Fibroblast of mammary gland (primary cell): ENCODE data around the gene USP2.
"Not testable (repeated sequence)": the region's sequence is repeated elsewhere in the genome, so short reads cannot be mapped to it uniquely, and the experiment has no call there.

ENCODE experiments used
- DNase-seq: peaks from one replicate; pipeline ENCODE4 v3.0.0-alpha.2; 2010; ENCODE audit warnings: low read depth
- H3K4me3 ChIP-seq: 2 replicates; pipeline ENCODE4 v1.5.1; 2011; ENCODE audit warnings: low read depth, mild to moderate bottlenecking, low read length, moderate library complexity; ENCODE audit not compliant: control insufficient read depth
- TF ChIP-seq, protein P1 (sequence below): conservative IDR thresholded peaks from 2 replicates; pipeline ENCODE4 v1.5.1; 2011; ENCODE audit warnings: low read depth, low read length, inconsistent platforms; ENCODE audit not compliant: control insufficient read depth, insufficient read depth

The USP2 gene

DNA sequence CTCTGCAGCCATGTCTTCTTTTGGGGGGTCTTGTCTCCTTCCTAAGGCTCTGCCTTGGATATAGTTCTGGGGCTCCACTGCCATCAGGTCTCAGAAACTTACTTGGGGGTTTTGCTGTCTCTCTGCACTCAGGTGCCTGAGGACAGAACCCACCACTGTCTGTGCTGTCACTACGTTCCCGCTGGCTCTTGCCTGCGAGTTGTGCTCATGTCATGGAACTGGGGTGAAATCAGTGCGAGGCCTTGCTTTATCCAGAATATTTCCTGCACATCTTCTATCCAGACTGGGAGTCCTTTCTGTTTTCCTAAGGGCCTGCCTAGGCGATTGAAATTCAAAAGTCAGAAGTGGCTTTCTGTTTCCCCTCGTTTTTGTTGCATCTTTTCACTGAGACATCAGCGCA lies 6.6 kb upstream of the USP2 start:
- DNase-seq, result no peak
- TF ChIP-seq, protein P1, sequence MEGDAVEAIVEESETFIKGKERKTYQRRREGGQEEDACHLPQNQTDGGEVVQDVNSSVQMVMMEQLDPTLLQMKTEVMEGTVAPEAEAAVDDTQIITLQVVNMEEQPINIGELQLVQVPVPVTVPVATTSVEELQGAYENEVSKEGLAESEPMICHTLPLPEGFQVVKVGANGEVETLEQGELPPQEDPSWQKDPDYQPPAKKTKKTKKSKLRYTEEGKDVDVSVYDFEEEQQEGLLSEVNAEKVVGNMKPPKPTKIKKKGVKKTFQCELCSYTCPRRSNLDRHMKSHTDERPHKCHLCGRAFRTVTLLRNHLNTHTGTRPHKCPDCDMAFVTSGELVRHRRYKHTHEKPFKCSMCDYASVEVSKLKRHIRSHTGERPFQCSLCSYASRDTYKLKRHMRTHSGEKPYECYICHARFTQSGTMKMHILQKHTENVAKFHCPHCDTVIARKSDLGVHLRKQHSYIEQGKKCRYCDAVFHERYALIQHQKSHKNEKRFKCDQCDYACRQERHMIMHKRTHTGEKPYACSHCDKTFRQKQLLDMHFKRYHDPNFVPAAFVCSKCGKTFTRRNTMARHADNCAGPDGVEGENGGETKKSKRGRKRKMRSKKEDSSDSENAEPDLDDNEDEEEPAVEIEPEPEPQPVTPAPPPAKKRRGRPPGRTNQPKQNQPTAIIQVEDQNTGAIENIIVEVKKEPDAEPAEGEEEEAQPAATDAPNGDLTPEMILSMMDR, result no peak

DNA sequence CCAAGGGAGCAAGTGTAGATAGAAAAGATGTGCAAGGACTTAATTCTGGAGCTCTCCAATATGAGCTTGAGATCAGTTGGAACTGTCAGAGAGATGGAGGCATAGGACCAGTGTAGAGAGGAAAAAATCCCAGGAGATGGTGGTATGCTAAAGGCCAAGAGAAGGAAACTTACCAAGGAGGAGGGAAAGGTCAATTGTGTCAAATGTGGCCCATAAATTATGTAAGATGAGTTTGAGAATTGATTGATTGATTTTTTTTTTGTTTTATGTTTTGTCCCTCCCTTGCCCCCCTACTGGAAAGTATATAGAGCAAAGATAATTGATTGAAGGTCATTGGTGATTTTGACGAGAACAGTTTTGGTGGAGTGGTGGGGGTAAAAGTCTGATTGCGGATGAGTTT lies 2.8 kb upstream of the USP2 start:
- no peak for DNase-seq
- H3K4me3 ChIP-seq, result no peak overlapping the region
- TF ChIP-seq, protein P1, result no peak

More for the DNA sequence above, 6.6 kb upstream of the USP2 start:
- H3K4me3 ChIP-seq, result no peak overlapping the region

DNA sequence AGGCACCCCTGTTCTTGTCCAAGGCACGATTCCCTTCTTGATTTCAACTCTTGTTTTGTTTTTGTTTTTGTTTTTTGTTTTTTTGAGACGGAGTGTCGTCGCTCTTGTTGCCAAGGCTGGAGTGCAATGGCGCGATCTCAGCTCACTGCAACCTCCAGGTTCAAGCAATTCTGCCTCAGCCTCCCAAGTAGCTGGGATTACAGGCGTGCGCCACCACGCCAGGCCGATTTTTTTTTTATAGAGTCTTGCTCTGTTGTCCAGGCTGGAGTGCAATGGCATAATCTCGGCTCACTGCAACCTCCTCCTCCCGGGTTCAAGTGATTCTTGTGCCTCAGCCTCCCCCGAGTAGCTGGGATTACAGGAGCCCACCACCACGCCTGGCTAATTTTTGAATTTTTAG lies 1.0 kb upstream of the USP2 start:
- not testable (repeated sequence) for H3K4me3 ChIP-seq, DNase-seq

DNA sequence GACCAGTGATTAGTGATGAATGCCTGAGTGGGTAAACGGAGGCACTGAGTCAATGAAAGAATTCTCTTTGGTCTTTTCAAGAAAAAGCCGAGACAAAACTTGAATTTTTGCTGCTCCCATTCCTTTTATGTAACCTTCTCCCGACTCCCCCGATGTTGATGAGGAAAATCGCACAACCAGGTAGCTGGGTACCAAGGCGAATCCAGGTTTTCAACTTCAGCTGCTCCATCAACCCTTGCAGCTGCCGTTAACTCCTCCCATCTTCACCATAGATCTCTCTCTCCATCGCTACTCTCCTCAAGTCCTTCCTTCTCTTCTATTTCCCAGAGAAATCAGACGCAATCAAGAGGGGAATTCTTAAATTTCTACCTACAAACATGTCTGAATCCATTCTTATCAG lies 611 bp upstream of the USP2 start:
- H3K4me3 ChIP-seq, result peak overlapping the region; percentile 50
- no peak for DNase-seq
- TF ChIP-seq, protein P1, result no peak

DNA sequence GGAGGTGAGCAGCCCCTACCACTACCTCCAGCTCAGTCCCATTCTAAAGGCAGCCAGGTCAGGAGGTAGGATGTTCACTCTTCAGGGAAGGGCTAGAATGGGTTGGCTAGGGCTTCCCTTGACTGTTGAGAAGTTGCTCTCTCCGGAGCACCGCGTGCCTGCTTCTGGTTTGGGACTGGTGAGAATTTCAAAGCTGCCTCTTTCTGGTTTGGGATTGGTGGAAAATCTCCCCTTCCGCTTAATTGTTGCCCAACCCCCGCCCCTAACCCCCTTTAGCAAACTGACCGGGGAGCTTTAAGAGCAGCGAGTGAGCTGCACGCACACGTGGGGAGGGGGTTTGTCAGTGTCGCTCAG lies 686 bp downstream of the USP2 start:
- peak overlapping the region; percentile 46 for H3K4me3 ChIP-seq
- TF ChIP-seq, protein P1, result no peak
- DNase-seq, result no peak

DNA sequence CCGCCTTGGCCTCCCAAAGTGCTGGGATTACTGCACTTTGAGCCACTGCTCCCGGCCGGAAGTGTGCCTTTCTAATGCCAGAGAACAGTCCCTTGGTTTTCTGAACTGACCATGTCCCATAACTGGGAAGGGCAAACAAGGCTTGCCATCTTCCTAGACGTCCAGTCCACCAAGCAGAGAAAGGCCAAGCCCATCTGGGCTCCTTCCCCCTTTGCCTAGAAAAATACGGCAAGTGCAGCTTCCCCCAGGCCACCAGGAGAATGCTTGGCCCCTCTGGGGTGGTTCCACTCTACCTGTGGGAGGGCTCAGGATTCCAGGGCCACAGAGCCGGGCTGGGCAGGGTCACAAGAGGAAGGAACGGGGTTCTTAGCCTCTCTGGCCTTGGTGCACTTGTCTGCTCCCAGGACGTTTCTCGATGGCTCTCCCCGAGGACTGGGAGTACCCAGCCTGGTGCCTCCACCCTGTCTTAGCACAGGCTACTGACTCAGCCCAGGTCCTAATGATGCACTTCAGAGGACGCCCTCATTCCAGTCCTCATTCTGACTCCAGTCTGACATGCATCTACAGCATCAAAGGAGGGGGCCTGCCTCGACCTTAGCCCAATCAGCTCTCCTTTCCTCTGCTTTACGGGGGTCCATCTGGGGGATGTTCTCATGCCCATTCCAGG lies 1.2 kb downstream of the USP2 start:
- DNase-seq, result no peak
- no peak overlapping the region for H3K4me3 ChIP-seq
- TF ChIP-seq, protein P1, result no peak

DNA sequence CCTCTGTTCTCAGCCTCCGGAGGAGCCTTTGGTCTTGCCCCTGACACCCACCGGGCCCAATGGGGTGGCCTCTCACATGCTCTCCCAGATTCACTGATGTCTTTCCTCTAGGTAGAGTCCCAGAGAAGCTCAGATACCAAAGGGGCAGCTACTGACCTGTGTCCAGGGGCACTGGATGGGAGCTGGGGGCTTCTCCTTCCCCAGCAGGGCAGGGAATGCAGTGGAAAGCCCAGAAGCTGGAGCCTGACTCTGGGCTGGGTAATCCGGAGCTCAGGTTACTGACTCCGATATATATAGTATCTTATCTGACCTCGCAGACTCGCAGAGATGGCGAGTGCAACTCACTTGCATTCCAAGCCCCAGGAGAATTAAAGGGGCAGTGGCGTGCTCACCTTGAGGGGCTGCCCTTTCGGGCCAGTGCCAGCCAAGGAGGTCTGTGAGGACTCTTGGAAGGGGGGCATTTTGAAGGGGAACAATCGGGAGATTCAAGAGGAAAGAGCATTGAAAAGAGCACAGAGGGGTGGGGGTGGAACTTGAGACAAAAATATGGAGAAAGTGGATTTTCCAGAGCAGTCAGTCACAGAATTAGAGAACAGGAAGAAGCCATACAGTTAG lies 2.5 kb downstream of the USP2 start:
- DNase-seq, result no peak
- no peak overlapping the region for H3K4me3 ChIP-seq
- TF ChIP-seq, protein P1, result no peak
